ENCODE data around the gene LHFPL6. TPM values are rescaled to one million over a fixed set of nuclear protein-coding genes. Genes with fewer than 3 reads are reported as not detected.

Gene LHFPL6
- total RNA-seq, 1 experiment from 2014 or later: 25.7 TPM

GRCh38 chr13:39612023-39612637 is 9.1 kb upstream of the LHFPL6 start:
- Histone ChIP-seq H3K36me3 (ENCODE audit: control insufficient read depth, insufficient read depth, low read length) (no peaks in the 10 kb centered on the region), H3K27ac (ENCODE audit: low read length) (no peak overlapping the region), H3K4me1 (ENCODE audit: control insufficient read depth, insufficient read depth, low read length) (no peaks in the 10 kb centered on the region), H3K27me3 (ENCODE audit: control insufficient read depth, insufficient read depth, low read length) (no peaks in the 10 kb centered on the region), H3K9me3 (ENCODE audit: control insufficient read depth, insufficient read depth, low read depth, low read length) (no peaks in the 10 kb centered on the region), H3K4me3 (ENCODE audit: low read depth in 2 of 2, low read length in 2 of 2) (no peak overlapping the region)
- ATAC-seq: no peak
- CTCF ChIA-PET: interaction anchor here (0.7 to 1.1 kb wide), 5 partner anchors 249 to 562 kb away, joined by 3 to 4 read pairs (median 4); no protein-coding TSS in a partner anchor
- in situ Hi-C loops (cut with HindIII; ENCODE audit: low pct_unique_long_range_greater_than_20kb, low sequenced_read_pairs) (no loop called here), intact Hi-C loops (cut with micrococcal nuclease; ENCODE audit: unreplicated experiment) (loop anchor here (5.0 kb wide), 2 partner anchors 195 to 340 kb away; no protein-coding TSS in a partner anchor)
- BruUV-seq (replicated peaks): no TSS peak
- POLR2A ChIA-PET: interaction anchor here (0.6 kb wide), 1 partner anchor 44 kb away, joined by 3 read pairs; no protein-coding TSS in a partner anchor
- TF ChIP-seq TCF7L2 (IDR thresholded peaks at IDR 0.05; ENCODE audit: low read depth, low read length) (no peak), REST (IDR thresholded peaks at IDR 0.05; ENCODE audit: insufficient read depth in 1 of 2, low read depth in 2 of 2, low read length in 1 of 2) (no peak), CTCF (IDR thresholded peaks at IDR 0.05) (peak; percentile 73; the same call in 1 of the 2 replicates), SIN3A (IDR thresholded peaks at IDR 0.05; ENCODE audit: borderline replicate concordance, insufficient read depth, low read depth, low read length) (no peak)
- DNase-seq (ENCODE audit: low read depth, low spot score): no peak

- H3K4me1 ChIP-seq (ENCODE audit: control insufficient read depth, insufficient read depth, low read length): no peaks in the 10 kb centered on the region
- ATAC-seq: no peak
- POLR2A ChIA-PET: no interaction called here
- intact Hi-C loops (cut with micrococcal nuclease; ENCODE audit: unreplicated experiment) (loop anchor here (10.0 kb wide), 1 partner anchor 103 kb away; no protein-coding TSS in a partner anchor), in situ Hi-C loops (cut with HindIII; ENCODE audit: low pct_unique_long_range_greater_than_20kb, low sequenced_read_pairs) (no loop called here)
- CTCF ChIA-PET: no interaction called here
- H3K9me3 ChIP-seq (ENCODE audit: control insufficient read depth, insufficient read depth, low read depth, low read length): no peaks in the 10 kb centered on the region
- no peak overlapping the region for H3K4me3 ChIP-seq (ENCODE audit: low read depth in 2 of 2, low read length in 2 of 2)
- TF ChIP-seq REST (IDR thresholded peaks at IDR 0.05; ENCODE audit: insufficient read depth in 1 of 2, low read depth in 2 of 2, low read length in 1 of 2): no peak
- TF ChIP-seq TCF7L2 (IDR thresholded peaks at IDR 0.05; ENCODE audit: low read depth, low read length): no peak
- TF ChIP-seq SIN3A (IDR thresholded peaks at IDR 0.05; ENCODE audit: borderline replicate concordance, insufficient read depth, low read depth, low read length): no peak
- no peak for TF ChIP-seq POLR2AphosphoS5 (IDR thresholded peaks at IDR 0.05; ENCODE audit: low read depth, low read length)
- no peak for TF ChIP-seq CTCF (IDR thresholded peaks at IDR 0.05)
- H3K36me3 ChIP-seq (ENCODE audit: control insufficient read depth, insufficient read depth, low read length): no peaks in the 10 kb centered on the region
- BruUV-seq (replicated peaks): no TSS peak
- no peaks in the 10 kb centered on the region for H3K27me3 ChIP-seq (ENCODE audit: control insufficient read depth, insufficient read depth, low read length)
- no peak overlapping the region for H3K27ac ChIP-seq (ENCODE audit: low read length)
- DNase-seq (ENCODE audit: low read depth, low spot score): no peak
Observed at GRCh38 chr13:39607876-39608275, 4.9 kb upstream of the LHFPL6 start.

All from Panc1 (cell line).